Muscle of leg (tissue), 11 donors: ENCODE measurements around the gene SULT1A3. TPM values are rescaled to one million over a fixed set of nuclear protein-coding genes. Genes with fewer than 3 reads are reported as not detected.
"Not testable (repeated sequence)": the region's sequence is repeated elsewhere in the genome, so short reads cannot be mapped to it uniquely, and the experiment has no call there.

Experiments used
- DNase-seq: peaks from one replicate; pipeline ENCODE4 v3.0.0; 2013
- H3K27ac ChIP-seq: one replicate; pipeline ENCODE4 v1.5.1; 2013; ENCODE audit warnings: mild to moderate bottlenecking, low read length, control low read depth
- H3K27me3 ChIP-seq: one replicate; pipeline ENCODE4 v1.6.1; 2013; ENCODE audit warnings: low read length; ENCODE audit not compliant: control insufficient read depth, insufficient read depth
- H3K36me3 ChIP-seq: one replicate; pipeline ENCODE4 v1.6.1; 2013; ENCODE audit warnings: low read length; ENCODE audit not compliant: control insufficient read depth, insufficient read depth
- H3K4me1 ChIP-seq: one replicate; pipeline ENCODE4 v1.6.1; 2013; ENCODE audit warnings: low read length; ENCODE audit not compliant: control insufficient read depth, insufficient read depth
- H3K4me3 ChIP-seq: one replicate; pipeline ENCODE4 v1.5.1; 2013; ENCODE audit warnings: low read length, control low read depth
- H3K9me3 ChIP-seq: replicated peaks from 2 replicates; pipeline ENCODE4 v1.6.1; 2013; ENCODE audit warnings: low read depth, low read length; ENCODE audit not compliant: control insufficient read depth
- WGBS: methylation state at CpG from one replicate; pipeline ENCODE4 v1.1.5; 2013; ENCODE audit warnings: missing lambda C conversion rate; ENCODE audit not compliant: insufficient coverage; 5-methylcytosine and 5-hydroxymethylcytosine counted together
- polyA plus RNA-seq, 8 donors: library from polyadenylated mRNA; unstranded; fragments of 120-200 nt; gene quantifications; one replicate each; pipeline versions ENCODE4 v1.2.1 to v1.2.3, GENCODE V29; 2013; ENCODE audit warnings: inconsistent platforms in 1 of 8, low replicate concordance in 1 of 8; ENCODE audit not compliant: insufficient read length in 8 of 8, insufficient read depth in 1 of 8
- total RNA-seq: library from RNA; stranded (reverse); fragments of 120-200 nt; gene quantifications from one replicate; pipeline ENCODE4 v1.2.4, GENCODE V29; 2013

Gene SULT1A3
- total and polyA plus RNA-seq, 9 donors: 2.2 to 6.5 (median 4.8) TPM

GRCh38 chr16:30173054-30173453, 26.0 kb upstream of the SULT1A3 start:
- no peak for DNase-seq
- no CpG with 5 or more reads among the region's 7 CpGs for WGBS
- no peak overlapping the region for H3K4me3 ChIP-seq
- no peaks in the 10 kb centered on the region for H3K9me3 ChIP-seq
- no peak overlapping the region for H3K27ac ChIP-seq
- H3K4me1 ChIP-seq: no peaks in the 10 kb centered on the region
- H3K36me3 ChIP-seq: no peaks in the 10 kb centered on the region
- no peaks in the 10 kb centered on the region for H3K27me3 ChIP-seq

DNA sequence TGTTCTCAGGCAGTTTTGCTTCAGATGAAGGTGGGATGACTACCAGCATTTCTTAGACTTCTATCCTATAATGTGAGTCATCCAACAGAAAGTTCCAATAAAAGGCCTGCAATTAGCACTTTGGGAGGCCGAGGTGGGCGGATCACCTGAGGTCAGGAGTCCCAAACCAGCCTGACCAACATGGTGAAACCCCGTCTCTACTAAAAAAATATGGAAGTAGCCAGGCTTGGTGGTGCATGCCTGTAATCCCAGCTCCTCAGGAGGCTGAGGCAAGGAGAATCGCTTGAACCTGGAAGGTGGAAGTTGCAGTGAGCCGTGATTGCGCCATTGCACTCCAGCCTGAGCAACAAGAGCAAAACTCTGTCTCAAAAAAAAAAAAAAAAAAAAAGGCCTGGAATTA, 22.2 kb upstream of the SULT1A3 start:
- H3K27me3 ChIP-seq, H3K36me3 ChIP-seq, H3K4me3 ChIP-seq, H3K4me1 ChIP-seq, H3K9me3 ChIP-seq, H3K27ac ChIP-seq, DNase-seq: not testable (repeated sequence)
- WGBS: 73% methylated on average over 5 of the region's 6 CpGs

DNA sequence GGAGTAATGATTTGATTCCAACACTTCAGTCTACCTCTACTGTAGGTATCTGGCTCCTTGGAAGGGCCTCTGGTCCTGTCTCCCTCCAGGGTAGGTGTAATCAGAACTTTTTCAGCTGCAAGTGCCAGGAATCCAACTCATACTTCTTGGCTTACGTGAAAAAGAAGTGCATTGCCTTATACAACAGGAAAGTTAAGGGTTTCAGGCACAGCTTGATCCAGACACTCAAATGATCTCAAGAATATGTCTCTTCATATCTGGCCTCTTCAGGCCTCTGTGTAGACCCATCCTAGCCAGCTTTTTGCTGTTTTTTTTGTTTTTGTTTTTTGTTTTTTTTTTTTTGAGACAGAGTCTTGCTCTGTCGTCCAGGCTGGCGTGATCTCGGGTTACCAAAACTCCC, 19.9 kb upstream of the SULT1A3 start:
- no peak overlapping the region for H3K27ac ChIP-seq
- no peaks in the 10 kb centered on the region for H3K36me3 ChIP-seq
- H3K4me1 ChIP-seq: peaks cover 12% of the 10 kb centered on the region
- no peak overlapping the region for H3K4me3 ChIP-seq
- H3K9me3 ChIP-seq: no peaks in the 10 kb centered on the region
- DNase-seq: no peak
- H3K27me3 ChIP-seq: no peaks in the 10 kb centered on the region
- no CpG with 5 or more reads among the region's 4 CpGs for WGBS

- no peaks in the 10 kb centered on the region for H3K9me3 ChIP-seq
- DNase-seq: no peak
- H3K27ac ChIP-seq: no peak overlapping the region
- H3K4me1 ChIP-seq: peaks cover 19% of the 10 kb centered on the region
- no peak overlapping the region for H3K4me3 ChIP-seq
- WGBS: 80% methylated on average over 1 of the region's 9 CpGs
- H3K27me3 ChIP-seq: peaks cover 2% of the 10 kb centered on the region
- no peaks in the 10 kb centered on the region for H3K36me3 ChIP-seq
Measured at GRCh38 chr16:30179931-30180330, 19.1 kb upstream of the SULT1A3 start.

DNA sequence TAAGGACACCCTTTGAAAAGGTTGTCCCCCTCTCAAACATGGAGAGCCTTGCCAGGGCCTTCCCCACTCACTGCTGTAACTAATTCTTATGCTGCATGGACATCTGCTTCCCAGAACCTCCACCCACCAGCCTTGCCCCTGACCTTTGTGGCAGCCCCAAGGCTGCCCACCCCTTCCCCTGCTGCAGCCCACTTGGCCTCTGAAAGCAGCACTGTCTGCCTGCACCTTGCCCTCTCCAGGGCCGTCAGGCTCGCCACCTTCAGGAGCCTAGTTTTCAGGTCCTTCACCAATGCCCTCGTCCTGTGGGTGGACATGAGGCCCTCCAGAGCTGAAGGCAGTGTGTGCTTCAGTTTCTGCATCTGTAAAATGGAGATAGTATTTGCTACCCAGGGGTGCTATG, 18.3 kb upstream of the SULT1A3 start:
- no peak overlapping the region for H3K27ac ChIP-seq
- no peak for DNase-seq
- no peaks in the 10 kb centered on the region for H3K9me3 ChIP-seq
- H3K27me3 ChIP-seq: peaks cover 3% of the 10 kb centered on the region
- no peak overlapping the region for H3K4me3 ChIP-seq
- WGBS: 74% methylated on average over 3 of the region's 3 CpGs
- H3K4me1 ChIP-seq: peaks cover 20% of the 10 kb centered on the region
- no peaks in the 10 kb centered on the region for H3K36me3 ChIP-seq

GRCh38 chr16:30183233-30184095, 15.6 kb upstream of the SULT1A3 start, which contains the start of gene CORO1A:
Gene CORO1A, plus strand, starts transcription at chr16:30183602. Its CDS starts 1,608 bp downstream, at chr16:30185210.
- H3K27ac ChIP-seq: peak within 1 kb of the TSS; percentile 62

GRCh38 chr16:30184096-30184890, 14.8 kb upstream of the SULT1A3 start:
- peak; percentile 35 for DNase-seq
- peak overlapping the region; percentile 62 for H3K4me3 ChIP-seq
- peak overlapping the region; percentile 13 for H3K27ac ChIP-seq
- peaks cover 27% of the 10 kb centered on the region for H3K4me1 ChIP-seq
- no peaks in the 10 kb centered on the region for H3K9me3 ChIP-seq
- peaks cover 3% of the 10 kb centered on the region for H3K36me3 ChIP-seq
- H3K27me3 ChIP-seq: peaks cover 3% of the 10 kb centered on the region
- WGBS: 27% methylated on average over 8 of the region's 24 CpGs

More at GRCh38 chr16:30183233-30184095, 15.6 kb upstream of the SULT1A3 start, which contains the start of gene CORO1A:
- peaks cover 3% of the 10 kb centered on the region for H3K36me3 ChIP-seq
- H3K9me3 ChIP-seq: no peaks in the 10 kb centered on the region
- under 1% methylated on average over 75 of the region's 81 CpGs for WGBS
- H3K4me3 ChIP-seq: peak within 1 kb of the TSS; percentile 62
- DNase-seq: peak; percentile 91
- H3K4me1 ChIP-seq: peaks cover 29% of the 10 kb centered on the region
- peaks cover 3% of the 10 kb centered on the region for H3K27me3 ChIP-seq

DNA sequence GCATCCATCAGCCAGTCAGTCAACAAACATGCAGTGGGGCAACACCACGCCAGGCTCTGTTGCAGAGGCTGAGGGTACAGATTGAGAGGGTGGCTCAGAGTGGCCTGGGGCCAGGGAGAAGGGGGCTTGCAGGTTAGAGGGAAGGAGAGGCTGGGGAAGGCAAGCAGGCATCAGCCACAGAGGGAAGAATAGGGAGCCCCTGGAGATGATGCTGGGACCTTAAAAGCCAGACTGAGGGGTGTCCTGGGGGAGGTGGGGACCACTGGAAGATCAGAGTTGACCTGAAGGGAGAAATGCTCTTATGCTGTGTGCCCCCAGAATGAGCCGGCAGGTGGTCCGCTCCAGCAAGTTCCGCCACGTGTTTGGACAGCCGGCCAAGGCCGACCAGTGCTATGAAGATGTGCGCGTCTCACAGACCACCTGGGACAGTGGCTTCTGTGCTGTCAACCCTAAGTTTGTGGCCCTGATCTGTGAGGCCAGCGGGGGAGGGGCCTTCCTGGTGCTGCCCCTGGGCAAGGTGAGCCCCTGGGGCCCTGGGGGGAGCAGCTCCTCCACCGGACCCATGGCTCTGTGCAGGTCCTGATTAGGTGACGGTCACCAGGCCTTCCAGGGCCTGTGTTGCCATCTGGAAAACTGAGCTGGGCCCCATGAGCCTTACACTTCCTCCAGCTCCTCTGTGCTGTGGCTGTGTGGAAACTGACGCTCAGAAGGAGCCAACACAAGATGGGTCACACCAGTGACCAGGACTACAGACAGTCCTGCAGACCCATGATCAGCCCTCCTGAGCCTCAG, 14.0 kb upstream of the SULT1A3 start:
- Histone ChIP-seq H3K4me3 (peak overlapping the region; percentile 62), H3K36me3 (peaks cover 3% of the 10 kb centered on the region), H3K27ac (peak overlapping the region; percentile 47), H3K27me3 (peaks cover 3% of the 10 kb centered on the region), H3K9me3 (no peaks in the 10 kb centered on the region), H3K4me1 (peaks cover 27% of the 10 kb centered on the region)
- 55% methylated on average over 12 of the region's 13 CpGs for WGBS
- peak; percentile 26 for DNase-seq

GRCh38 chr16:30185683-30186421, 13.2 kb upstream of the SULT1A3 start:
- H3K27ac ChIP-seq: peak overlapping the region; percentile 47

More at GRCh38 chr16:30185683-30186421, 13.2 kb upstream of the SULT1A3 start:
- Histone ChIP-seq H3K4me3 (peak overlapping the region; percentile 8), H3K36me3 (peaks cover 3% of the 10 kb centered on the region), H3K4me1 (peaks cover 27% of the 10 kb centered on the region), H3K27me3 (peaks cover 3% of the 10 kb centered on the region), H3K9me3 (no peaks in the 10 kb centered on the region)
- 61% methylated on average over 11 of the region's 15 CpGs for WGBS
- peak; percentile 66 for DNase-seq
